ENCODE measurements around the gene ZNF77.
"Not testable (repeated sequence)": the region's sequence is repeated elsewhere in the genome, so short reads cannot be mapped to it uniquely, and the experiment has no call there.

ZNF77 gene

GRCh38 chr19:2944775-2945574 lies at the start of gene ZNF77:
TSS of gene ZNF77 (minus strand) at chr19:2944971. CDS start at chr19:2944840, 131 bp downstream.
- DNase-seq (ENCODE audit: low spot score): peak; percentile 99

- no peak for DNase-seq (ENCODE audit: low spot score)
Measured at GRCh38 chr19:2993579-2993978, 48.8 kb upstream of the ZNF77 start.

GRCh38 chr19:2992958-2993357 lies 48.2 kb upstream of the ZNF77 start:
- DNase-seq (ENCODE audit: low spot score): no peak

GRCh38 chr19:2992333-2992732 lies 47.6 kb upstream of the ZNF77 start:
- DNase-seq (ENCODE audit: low spot score): not testable (repeated sequence)

- no peak for DNase-seq (ENCODE audit: low spot score)
Measured at GRCh38 chr19:2989236-2989946, 44.6 kb upstream of the ZNF77 start.

- no peak for DNase-seq (ENCODE audit: low spot score)
Measured at GRCh38 chr19:2988568-2988967, 43.8 kb upstream of the ZNF77 start.

- no peak for DNase-seq (ENCODE audit: low spot score)
Measured at GRCh38 chr19:2987797-2988196, 43.0 kb upstream of the ZNF77 start.

GRCh38 chr19:2986951-2987524 lies 42.3 kb upstream of the ZNF77 start:
- no peak for DNase-seq (ENCODE audit: low spot score)

GRCh38 chr19:2984215-2984528 lies 39.4 kb upstream of the ZNF77 start:
- DNase-seq (ENCODE audit: low spot score): no peak

GRCh38 chr19:2983351-2984214 lies 38.8 kb upstream of the ZNF77 start:
- no peak for DNase-seq (ENCODE audit: low spot score)

- DNase-seq (ENCODE audit: low spot score): no peak
Measured at GRCh38 chr19:2982983-2983350, 38.2 kb upstream of the ZNF77 start.

GRCh38 chr19:2982561-2982960 lies 37.8 kb upstream of the ZNF77 start:
- DNase-seq (ENCODE audit: low spot score): no peak

GRCh38 chr19:2981898-2982297 lies 37.1 kb upstream of the ZNF77 start:
- DNase-seq (ENCODE audit: low spot score): no peak

GRCh38 chr19:2978772-2979171 lies 34.0 kb upstream of the ZNF77 start:
- DNase-seq (ENCODE audit: low spot score): no peak

GRCh38 chr19:2978166-2978767 lies 33.5 kb upstream of the ZNF77 start:
- no peak for DNase-seq (ENCODE audit: low spot score)

GRCh38 chr19:2977746-2978138 lies 33.0 kb upstream of the ZNF77 start:
- DNase-seq (ENCODE audit: low spot score): no peak

- DNase-seq (ENCODE audit: low spot score): peak; percentile 97
Measured at GRCh38 chr19:2977001-2977745, 32.4 kb upstream of the ZNF77 start, which contains the start of gene TLE6. TSS of gene TLE6 (plus strand) at chr19:2977564. CDS start at chr19:2978234, 670 bp downstream.

- no peak for DNase-seq (ENCODE audit: low spot score)
Measured at GRCh38 chr19:2976609-2977000, 31.8 kb upstream of the ZNF77 start.

- no peak for DNase-seq (ENCODE audit: low spot score)
Measured at GRCh38 chr19:2974342-2975041, 29.7 kb upstream of the ZNF77 start.

GRCh38 chr19:2973229-2973628 lies 28.5 kb upstream of the ZNF77 start:
- DNase-seq (ENCODE audit: low spot score): no peak

All from LoVo (cell line).